Gastroesophageal sphincter (tissue), 3 donors: ENCODE measurements around the gene BICD1.

Experiments used
- EP300 ChIP-seq: sonication (generic); formaldehyde crosslinking; IDR thresholded peaks from one replicate; pipeline ENCODE4 v1.6.1; 2017; ENCODE audit warnings: antibody characterized with exemption, mild to moderate bottlenecking
- POLR2AphosphoS5 ChIP-seq: sonication (generic); formaldehyde crosslinking; IDR thresholded peaks from one replicate; pipeline ENCODE4 v1.6.1; 2017; ENCODE audit warnings: antibody characterized with exemption
- TF ChIP-seq, protein P1 (sequence below), 4 experiments: fragments of 200-600 bp in 2 of 4; fragments of 450-650 bp in 2 of 4; sonication (generic) in 1 of 4; IDR thresholded peaks; one replicate each; pipeline ENCODE4 v1.5.1; 2017 to 2019; ENCODE audit warnings: antibody characterized with exemption in 4 of 4, mild to moderate bottlenecking in 2 of 4, moderate library complexity in 2 of 4

DNA sequence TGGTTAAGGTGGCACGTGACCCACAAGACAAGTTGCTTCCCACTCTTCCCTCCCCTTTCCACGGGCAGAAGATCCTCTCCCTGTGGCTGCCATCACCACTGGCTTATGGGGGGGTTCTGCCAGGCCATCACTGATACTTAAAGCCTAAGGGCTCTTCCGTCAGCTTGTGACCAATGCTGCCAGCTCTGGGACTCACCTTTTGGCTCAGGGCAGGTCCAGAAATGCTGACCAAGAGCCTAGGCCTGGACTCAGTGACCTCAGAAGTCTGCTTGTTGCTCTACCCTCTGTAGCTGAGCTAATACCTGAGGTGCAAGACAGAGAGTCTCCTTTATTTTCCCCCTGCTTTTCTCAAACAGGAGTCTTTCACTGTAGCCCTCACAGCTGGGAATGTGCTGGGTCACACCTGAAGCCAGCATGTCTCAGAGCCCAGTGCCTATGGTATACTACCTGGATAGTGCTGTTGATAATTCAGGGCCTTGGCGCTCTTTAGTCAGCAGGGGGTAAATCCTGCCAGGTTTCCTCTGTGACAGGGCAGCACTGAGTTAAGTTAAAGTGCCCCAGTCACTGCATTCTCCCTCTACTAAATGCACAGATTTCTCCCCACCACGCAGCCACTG is 312.4 kb downstream of the BICD1 start:
- TF ChIP-seq, protein P1, sequence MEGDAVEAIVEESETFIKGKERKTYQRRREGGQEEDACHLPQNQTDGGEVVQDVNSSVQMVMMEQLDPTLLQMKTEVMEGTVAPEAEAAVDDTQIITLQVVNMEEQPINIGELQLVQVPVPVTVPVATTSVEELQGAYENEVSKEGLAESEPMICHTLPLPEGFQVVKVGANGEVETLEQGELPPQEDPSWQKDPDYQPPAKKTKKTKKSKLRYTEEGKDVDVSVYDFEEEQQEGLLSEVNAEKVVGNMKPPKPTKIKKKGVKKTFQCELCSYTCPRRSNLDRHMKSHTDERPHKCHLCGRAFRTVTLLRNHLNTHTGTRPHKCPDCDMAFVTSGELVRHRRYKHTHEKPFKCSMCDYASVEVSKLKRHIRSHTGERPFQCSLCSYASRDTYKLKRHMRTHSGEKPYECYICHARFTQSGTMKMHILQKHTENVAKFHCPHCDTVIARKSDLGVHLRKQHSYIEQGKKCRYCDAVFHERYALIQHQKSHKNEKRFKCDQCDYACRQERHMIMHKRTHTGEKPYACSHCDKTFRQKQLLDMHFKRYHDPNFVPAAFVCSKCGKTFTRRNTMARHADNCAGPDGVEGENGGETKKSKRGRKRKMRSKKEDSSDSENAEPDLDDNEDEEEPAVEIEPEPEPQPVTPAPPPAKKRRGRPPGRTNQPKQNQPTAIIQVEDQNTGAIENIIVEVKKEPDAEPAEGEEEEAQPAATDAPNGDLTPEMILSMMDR (IDR thresholded peaks at IDR 0.05), result no peak
- no peak for TF ChIP-seq EP300
- no peak for TF ChIP-seq POLR2AphosphoS5
